CD14-positive monocyte (primary cell): Measurements from ENCODE around the gene REV3L. TPM values are rescaled to one million over a fixed set of nuclear protein-coding genes. Genes with fewer than 3 reads are reported as not detected.

ENCODE experiments used
- DNase-seq, 3 donors: peaks; one replicate each; pipeline ENCODE4 v3.0.0-alpha.2; 2011 to 2022
- H2AFZ ChIP-seq: 2 replicates; pipeline ENCODE4 v1.6.0; 2012; ENCODE audit warnings: mild to moderate bottlenecking, low read depth, low read length, inconsistent platforms; ENCODE audit not compliant: insufficient read depth, poor library complexity, severe bottlenecking
- H3K27ac ChIP-seq, 2 donors: 1 replicate in 1 of 2; 2 replicates in 1 of 2; pipeline ENCODE4 v1.5.1; 2012 to 2013; ENCODE audit warnings: low read length in 2 of 2, control low read depth in 1 of 2, inconsistent platforms in 1 of 2, low read depth in 1 of 2, mild to moderate bottlenecking in 1 of 2
- H3K27me3 ChIP-seq, 2 donors: one replicate each; pipeline versions ENCODE4 v1.6.0 to v1.6.1; 2011 to 2013; ENCODE audit warnings: low read length in 2 of 2; ENCODE audit not compliant: control insufficient read depth in 2 of 2, insufficient read depth in 2 of 2
- H3K36me3 ChIP-seq, 2 donors: replicated peaks in 1 of 2; 1 replicate in 1 of 2; 2 replicates in 1 of 2; pipeline versions ENCODE4 v1.5.1 to v1.6.1; 2012 to 2013; ENCODE audit warnings: low read length in 2 of 2, control low read depth in 1 of 2, inconsistent platforms in 1 of 2, mild to moderate bottlenecking in 1 of 2; ENCODE audit not compliant: insufficient read depth in 2 of 2, control insufficient read depth in 1 of 2
- H3K4me1 ChIP-seq, 2 donors: 1 replicate in 1 of 2; 2 replicates in 1 of 2; pipeline versions ENCODE4 v1.5.1 to v1.6.1; 2012 to 2013; ENCODE audit warnings: low read length in 2 of 2, control low read depth in 1 of 2, inconsistent platforms in 1 of 2, mild to moderate bottlenecking in 1 of 2, moderate library complexity in 1 of 2; ENCODE audit not compliant: insufficient read depth in 2 of 2, control insufficient read depth in 1 of 2
- H3K4me2 ChIP-seq: replicated peaks from 2 replicates; pipeline ENCODE3; 2012; ENCODE audit warnings: low read length, moderate library complexity, mild to moderate bottlenecking; ENCODE audit not compliant: poor library complexity, severe bottlenecking; ENCODE audit errors: extremely low read depth
- H3K4me3 ChIP-seq, 3 experiments: fragments of 200-600 bp in 1 of 3; sonication (generic) in 1 of 3; replicated peaks in 1 of 3; 1 replicate in 2 of 3; 2 replicates in 1 of 3; pipeline ENCODE4 v1.5.1; 2011 to 2013; ENCODE audit warnings: low read length in 3 of 3, mild to moderate bottlenecking in 3 of 3, control low read depth in 2 of 3, low read depth in 2 of 3, inconsistent platforms in 1 of 3, moderate library complexity in 1 of 3
- H3K79me2 ChIP-seq: 2 replicates; pipeline ENCODE4 v1.6.0; 2012; ENCODE audit warnings: mild to moderate bottlenecking, control low read depth, inconsistent platforms, low read length, moderate library complexity; ENCODE audit not compliant: insufficient read depth
- H3K9ac ChIP-seq: 2 replicates; pipeline ENCODE4 v1.6.0; 2017; ENCODE audit warnings: low read length, mild to moderate bottlenecking; ENCODE audit not compliant: insufficient read depth, poor library complexity, severe bottlenecking
- H3K9me3 ChIP-seq, 2 donors: replicated peaks in 1 of 2; 1 replicate in 1 of 2; 2 replicates in 1 of 2; pipeline versions ENCODE4 v1.5.1 to v1.6.1; 2012 to 2013; ENCODE audit warnings: low read length in 2 of 2, control low read depth in 1 of 2; ENCODE audit not compliant: control insufficient read depth in 1 of 2, insufficient read depth in 1 of 2
- H4K20me1 ChIP-seq: 2 replicates; pipeline ENCODE4 v1.6.0; 2012; ENCODE audit warnings: mild to moderate bottlenecking, low read length, control low read depth, moderate library complexity; ENCODE audit not compliant: insufficient read depth
- H3K27ac Mint-ChIP-seq, 7 donors: one replicate each; pipeline ENCODE4 v1.8.0; 2020; ENCODE audit warnings: mild to moderate bottlenecking in 7 of 7, mixed read lengths in 7 of 7, moderate library complexity in 6 of 7, inconsistent platforms in 2 of 7
- H3K27me3 Mint-ChIP-seq, 3 donors: one replicate each; pipeline ENCODE4 v1.8.0; 2021 to 2022; ENCODE audit warnings: low read depth in 3 of 3, mild to moderate bottlenecking in 3 of 3, mixed read lengths in 3 of 3, moderate library complexity in 3 of 3, inconsistent platforms in 1 of 3
- H3K36me3 Mint-ChIP-seq, 2 donors: one replicate each; pipeline ENCODE4 v1.8.0; 2020; ENCODE audit warnings: mixed read lengths in 2 of 2, inconsistent platforms in 1 of 2, mild to moderate bottlenecking in 1 of 2
- H3K4me1 Mint-ChIP-seq: one replicate; pipeline ENCODE4 v1.8.0; 2020; ENCODE audit warnings: mild to moderate bottlenecking, mixed read lengths
- H3K4me3 Mint-ChIP-seq, 2 donors: one replicate each; pipeline ENCODE4 v1.8.0; 2020; ENCODE audit warnings: mild to moderate bottlenecking in 2 of 2, mixed read lengths in 2 of 2, moderate library complexity in 1 of 2
- H3K9me3 Mint-ChIP-seq, 7 donors: one replicate each; pipeline ENCODE4 v1.8.0; 2020 to 2022; ENCODE audit warnings: mixed read lengths in 7 of 7, mild to moderate bottlenecking in 6 of 7, moderate library complexity in 6 of 7, inconsistent platforms in 2 of 7
- CTCF ChIP-seq: fragments of 200-600 bp; IDR thresholded peaks from one replicate; pipeline ENCODE4 v1.8.0; 2022; ENCODE audit warnings: antibody characterized with exemption, mild to moderate bottlenecking
- WGBS: methylation state at CpG from one replicate; pipeline ENCODE4 v1.1.5; 2013; ENCODE audit warnings: missing lambda C conversion rate; ENCODE audit not compliant: insufficient coverage; 5-methylcytosine and 5-hydroxymethylcytosine counted together
- intact Hi-C, 2 donors: fragments of 100-400 bp; cut with micrococcal nuclease; formaldehyde crosslinking; loops; one replicate each; pipeline versions ENCODE4 v1.15.0 to v1.15.1; 2023
- polyA plus RNA-seq, 3 donors: library from polyadenylated mRNA; depleted of rRNA in 1 of 3; unstranded in 2 of 3; stranded (reverse) in 1 of 3; fragments of 300-500 nt in 2 of 3; fragments of >200 nt in 1 of 3; fragmentation: Illumina TruSeq in 2 of 3; gene quantifications; 1 replicate in 2 of 3; 2 replicates in 1 of 3; pipeline ENCODE4 v1.2.3, GENCODE V29; 2012 to 2021

The REV3L gene
- polyA plus RNA-seq, 3 donors: 3.4 to 5.7 (median 4.9) TPM

DNA sequence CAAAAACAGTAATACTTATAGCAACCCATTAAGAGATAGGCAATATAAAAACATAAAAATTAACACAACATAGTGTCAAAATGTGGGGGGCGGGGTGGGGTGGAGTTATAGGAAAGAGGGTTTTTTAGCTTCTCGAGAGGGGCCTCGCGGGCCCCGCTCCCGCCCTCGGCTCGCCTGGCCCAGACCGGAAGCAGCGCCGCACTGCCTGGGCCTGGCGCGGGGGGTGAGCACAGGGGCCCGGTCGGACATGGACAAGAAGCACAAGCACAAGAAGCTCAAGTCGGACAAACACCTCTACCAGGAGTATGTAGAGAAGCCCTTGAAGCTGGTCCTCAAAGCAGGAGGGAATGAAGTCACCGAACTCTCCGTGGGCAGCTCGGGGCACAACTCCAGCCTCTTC lies 53.4 kb downstream of the REV3L start:
- Histone ChIP-seq H3K27me3 (no peaks in the 10 kb centered on the region), H3K27ac (no peak overlapping the region), H4K20me1 (peaks cover 3% of the 10 kb centered on the region), H3K9me3 (no peaks in the 10 kb centered on the region), H3K79me2 (peaks cover 28% of the 10 kb centered on the region), H3K4me1 (peaks cover 10 to 18% of the 10 kb centered on the region in 2 donors), H3K9ac (no peak overlapping the region), H3K4me2 (no peak overlapping the region), H3K36me3 (no peaks in the 10 kb centered on the region), H3K4me3 (no peak overlapping the region), H2AFZ (no peak overlapping the region)
- 99% methylated on average over 16 of the region's 19 CpGs for WGBS
- Mint-ChIP-seq H3K4me3 (no peak overlapping the region), H3K9me3 (peaks cover 0 to 17% (median 10%) of the 10 kb centered on the region in 7 donors), H3K27me3 (peaks cover 0 to 5% (median 3%) of the 10 kb centered on the region in 3 donors), H3K27ac (peak overlapping the region in 1 of 7 donors; percentile 14), H3K36me3 (peaks cover 14 to 18% of the 10 kb centered on the region in 2 donors), H3K4me1 (peaks cover 23% of the 10 kb centered on the region)
- intact Hi-C loops: no loop called here
- TF ChIP-seq CTCF: no peak
- DNase-seq: no peak

GRCh38 chr6:111428811-111429210 lies 54.2 kb downstream of the REV3L start:
- Histone ChIP-seq H2AFZ (no peak overlapping the region), H3K4me3 (no peak overlapping the region), H3K9ac (no peak overlapping the region), H3K27ac (no peak overlapping the region), H3K9me3 (no peaks in the 10 kb centered on the region), H3K79me2 (peaks cover 30% of the 10 kb centered on the region), H3K4me1 (peaks cover 12 to 25% of the 10 kb centered on the region in 2 donors), H4K20me1 (peaks cover 3% of the 10 kb centered on the region), H3K36me3 (no peaks in the 10 kb centered on the region), H3K27me3 (no peaks in the 10 kb centered on the region), H3K4me2 (no peak overlapping the region)
- peaks cover 0 to 17% (median 10%) of the 10 kb centered on the region in 7 donors for H3K9me3 Mint-ChIP-seq
- peaks cover 0 to 5% (median 3%) of the 10 kb centered on the region in 3 donors for H3K27me3 Mint-ChIP-seq
- intact Hi-C loops: no loop called here
- peaks cover 31% of the 10 kb centered on the region for H3K4me1 Mint-ChIP-seq
- peak overlapping the region in 1 of 7 donors; percentile 13 for H3K27ac Mint-ChIP-seq
- TF ChIP-seq CTCF: no peak
- DNase-seq: no peak
- no CpG with 5 or more reads among the region's 1 CpG for WGBS
- no peak overlapping the region for H3K4me3 Mint-ChIP-seq
- peaks cover 14 to 18% of the 10 kb centered on the region in 2 donors for H3K36me3 Mint-ChIP-seq
